ENCODE measurements around the gene HAUS5.

GRCh38 chr19:35595928-35596327 lies 16.6 kb upstream of the HAUS5 start:
- no peak for TF ChIP-seq SIN3A (IDR thresholded peaks at IDR 0.05; ENCODE audit: low read depth, low read length)
- TF ChIP-seq CTCF (IDR thresholded peaks at IDR 0.05 in 2 of 3, conservative IDR thresholded peaks at IDR 0.05 in 1 of 3; ENCODE audit: control insufficient read depth in 2 of 3, extremely low read depth in 1 of 3, insufficient read depth in 1 of 3, low read depth in 3 of 3, low read length in 3 of 3) = no peak
- TF ChIP-seq SREBF2 (IDR thresholded peaks at IDR 0.05; ENCODE audit: low read length) = no peak
- TF ChIP-seq FOXK2 (IDR thresholded peaks at IDR 0.05) = no peak
- no peak for TF ChIP-seq EZH2 (IDR thresholded peaks at IDR 0.05; ENCODE audit: borderline replicate concordance, control insufficient read depth, low read depth, low read length)
